HG02870 (cell line): ENCODE data around the gene CEP83.
A peak's percentile ranks its signal among the peaks of the same experiment; 100 is the strongest.

ENCODE experiments used
- ATAC-seq: cut with Tn5 transposase; IDR thresholded peaks from one replicate; pipeline ENCODE4 v1.9.1; 2021; ENCODE audit warnings: mild to moderate bottlenecking, moderate library complexity; ENCODE audit not compliant: unreplicated experiment

The CEP83 gene

GRCh38 chr12:94273272-94273671, 186.4 kb downstream of the CEP83 start:
- no peak for ATAC-seq

GRCh38 chr12:94272280-94272679, 187.4 kb downstream of the CEP83 start:
- ATAC-seq = no peak

GRCh38 chr12:94271351-94271750, 188.3 kb downstream of the CEP83 start:
- ATAC-seq = peak; percentile 48

- ATAC-seq = no peak
Measured at GRCh38 chr12:94269316-94269999, 190.2 kb downstream of the CEP83 start.

GRCh38 chr12:94267921-94268471, 191.7 kb downstream of the CEP83 start:
- no peak for ATAC-seq

- ATAC-seq = no peak
Measured at GRCh38 chr12:94267537-94267872, 192.2 kb downstream of the CEP83 start.

DNA sequence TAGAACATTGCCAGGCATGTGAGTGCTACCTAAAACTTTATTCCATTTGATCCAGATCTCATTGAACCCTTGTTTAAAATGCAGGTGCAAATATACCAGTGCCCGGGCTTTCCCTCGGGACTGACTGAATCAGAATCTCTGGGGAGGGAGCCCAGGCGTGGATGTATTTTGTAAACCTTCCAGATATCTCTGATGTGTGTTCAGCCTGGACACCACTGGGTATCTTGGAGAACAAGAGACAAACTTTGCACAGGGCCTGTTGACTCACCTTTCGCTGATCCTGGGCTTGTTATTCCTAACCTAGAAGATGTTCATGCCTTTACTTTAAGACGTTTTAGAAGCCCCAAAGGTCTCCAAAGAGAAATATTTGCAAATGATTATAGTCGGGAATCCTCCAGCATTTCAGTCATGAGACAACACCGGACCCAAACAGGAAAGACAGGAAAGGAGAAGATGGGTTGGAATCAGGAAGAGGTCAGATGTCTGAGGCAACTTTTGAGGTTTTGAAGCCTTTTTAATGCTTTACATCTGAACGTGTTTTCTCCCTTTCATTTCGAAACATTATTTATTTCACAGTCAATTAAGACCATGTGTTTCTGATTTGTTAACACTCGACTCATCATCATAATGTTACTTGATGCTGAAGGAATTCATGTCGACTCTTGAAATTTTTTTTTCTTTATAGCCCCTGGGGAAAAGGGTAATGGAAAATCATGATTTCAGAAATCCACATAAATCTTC, 192.7 kb downstream of the CEP83 start:
- no peak for ATAC-seq

DNA sequence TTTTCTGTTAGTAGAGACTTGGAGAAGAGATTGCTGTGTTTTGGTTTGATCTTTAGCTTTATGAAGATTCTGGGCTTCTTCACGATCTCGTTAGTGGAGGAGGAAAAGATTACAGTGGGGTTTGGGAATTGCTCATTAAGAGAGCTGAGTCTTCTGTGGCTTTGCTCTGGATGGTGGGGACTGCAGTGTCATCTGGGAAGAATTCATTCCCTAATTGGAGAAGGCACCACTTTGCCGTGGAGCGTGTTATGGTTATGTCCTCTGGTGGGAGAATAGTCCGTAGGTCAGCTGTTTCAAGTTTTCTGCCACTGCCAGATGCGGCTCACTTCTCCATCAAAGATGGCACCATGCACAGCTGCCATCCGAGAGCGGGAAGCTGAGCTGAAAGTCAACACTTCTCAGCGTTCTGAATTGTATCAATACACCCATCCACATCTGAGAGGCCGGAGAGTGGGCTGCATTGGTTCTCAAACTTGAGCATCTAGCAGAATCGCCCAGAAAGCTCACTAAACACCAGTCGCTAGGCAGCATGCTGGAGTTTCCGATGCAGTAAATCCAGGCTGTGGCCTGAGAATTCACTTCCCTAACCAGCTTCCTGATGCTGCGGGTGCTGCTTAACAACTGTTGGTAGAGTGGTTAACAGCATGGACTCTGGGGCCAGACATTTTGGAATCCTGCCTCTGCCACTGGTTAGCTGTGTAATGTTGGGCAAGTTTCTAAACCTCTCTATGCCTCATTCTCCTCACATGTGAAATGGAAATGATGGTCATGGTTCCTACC, 193.5 kb downstream of the CEP83 start:
- ATAC-seq = no peak

- ATAC-seq = no peak
Measured at GRCh38 chr12:94265539-94265938, 194.1 kb downstream of the CEP83 start.

- ATAC-seq = no peak
Measured at GRCh38 chr12:94264736-94265485, 194.8 kb downstream of the CEP83 start.

DNA sequence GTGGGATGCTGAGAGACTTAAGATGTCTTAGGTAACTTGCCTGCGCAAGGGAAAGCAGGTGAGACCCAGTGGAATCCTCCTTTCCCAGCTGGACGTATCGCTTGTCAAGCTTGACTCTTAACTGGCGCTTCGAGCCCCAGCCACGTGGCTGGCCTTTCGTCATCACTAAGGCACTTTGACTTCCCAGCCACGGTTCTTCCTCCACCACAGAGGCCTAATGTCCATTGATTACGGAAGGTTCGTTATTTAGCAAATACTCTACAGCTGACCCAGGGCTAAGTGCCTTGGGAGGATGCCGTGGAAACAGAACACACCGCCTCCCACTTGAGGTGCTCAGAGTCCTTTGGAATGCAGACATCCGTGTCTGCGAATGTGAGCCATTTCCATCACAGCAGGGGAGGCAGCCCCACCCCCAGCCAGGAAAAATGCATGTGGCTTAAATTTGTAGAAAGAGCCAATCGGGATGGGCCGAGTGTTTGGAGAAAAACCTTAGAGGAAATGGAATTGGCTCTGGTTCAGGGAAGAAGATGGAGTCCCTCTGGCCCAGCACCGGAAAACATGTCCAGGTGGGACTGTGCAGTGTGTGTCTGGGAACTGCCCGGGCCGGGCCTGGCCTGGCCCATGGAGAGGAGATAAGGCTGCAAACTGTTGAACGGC, 195.6 kb downstream of the CEP83 start:
- no peak for ATAC-seq

DNA sequence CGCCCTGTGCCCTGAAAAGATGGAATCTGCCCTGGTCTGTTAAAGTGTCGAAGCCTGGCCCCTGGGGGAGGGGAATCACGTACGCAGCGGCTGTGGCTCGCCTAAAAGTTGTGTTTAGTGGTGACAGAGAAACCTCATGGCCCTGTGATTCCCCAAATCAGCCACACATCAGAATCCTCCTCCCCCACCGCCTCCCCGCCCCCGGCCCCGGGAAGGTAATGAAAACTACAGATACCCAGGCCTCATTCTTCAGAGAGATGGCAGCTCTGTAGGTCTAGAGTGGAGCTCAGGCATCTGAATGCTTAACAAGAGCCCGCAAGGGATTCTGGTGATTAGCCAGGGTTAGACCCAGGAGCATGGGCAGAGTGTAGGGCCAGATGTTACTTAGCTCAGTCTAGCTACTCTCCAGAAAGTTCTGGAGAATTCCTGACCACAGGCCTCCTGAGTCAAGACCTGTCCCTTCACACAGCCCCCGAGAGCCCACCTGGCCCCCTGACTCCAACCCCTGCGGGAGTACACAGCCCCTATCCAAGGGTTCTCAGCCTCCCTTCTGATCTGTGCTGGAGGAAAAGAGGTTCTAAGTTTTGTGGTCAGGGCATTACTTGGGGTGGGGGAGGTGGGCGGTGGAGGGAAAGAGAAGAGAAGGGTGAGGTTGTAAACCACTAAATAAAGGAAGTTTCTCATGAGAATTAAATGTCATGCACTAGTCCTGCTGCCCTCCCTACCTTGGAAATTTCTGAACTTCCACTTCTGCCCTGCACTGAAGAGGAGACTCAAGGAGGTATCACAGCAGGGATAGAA, 196.5 kb downstream of the CEP83 start:
- no peak for ATAC-seq

DNA sequence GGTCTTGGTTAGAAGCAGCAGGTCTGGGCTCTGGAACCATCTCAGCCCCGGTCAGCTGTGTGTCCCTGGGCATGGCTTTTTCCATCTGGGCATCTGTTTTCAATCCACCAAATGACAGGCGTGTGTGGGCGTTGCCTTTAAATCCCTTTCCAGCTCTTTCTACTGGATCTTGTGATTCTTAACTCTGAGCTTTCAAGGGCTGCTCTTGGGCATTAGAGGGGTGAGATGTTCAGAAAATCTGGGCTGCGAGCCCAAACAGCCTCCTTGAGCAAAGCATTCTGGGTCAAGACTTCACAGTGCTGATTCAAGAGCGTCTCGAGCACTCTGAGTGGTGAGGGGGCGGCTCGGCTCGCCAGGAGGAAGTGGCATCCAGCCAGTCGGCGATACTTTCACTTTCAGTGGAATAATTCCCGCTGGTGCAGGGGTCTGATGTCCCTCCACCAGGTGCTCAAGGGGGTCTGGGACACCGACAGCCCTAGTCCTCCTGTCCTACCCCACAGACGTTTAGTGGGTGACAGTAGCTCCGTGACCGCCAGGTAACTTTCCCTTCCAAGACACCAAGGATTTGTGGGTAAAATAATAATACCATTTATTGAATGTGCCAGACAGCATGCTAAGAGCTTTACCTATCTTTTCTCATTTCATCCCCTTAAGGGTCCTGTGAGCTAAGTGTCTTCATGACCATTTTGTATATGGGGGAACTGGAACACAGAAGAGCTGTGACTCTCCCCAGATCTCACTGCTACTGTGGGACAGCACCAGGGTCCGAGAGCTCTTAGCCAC, 197.2 kb downstream of the CEP83 start:
- peak; percentile 37 for ATAC-seq

GRCh38 chr12:94261786-94262185, 197.9 kb downstream of the CEP83 start:
- no peak for ATAC-seq

DNA sequence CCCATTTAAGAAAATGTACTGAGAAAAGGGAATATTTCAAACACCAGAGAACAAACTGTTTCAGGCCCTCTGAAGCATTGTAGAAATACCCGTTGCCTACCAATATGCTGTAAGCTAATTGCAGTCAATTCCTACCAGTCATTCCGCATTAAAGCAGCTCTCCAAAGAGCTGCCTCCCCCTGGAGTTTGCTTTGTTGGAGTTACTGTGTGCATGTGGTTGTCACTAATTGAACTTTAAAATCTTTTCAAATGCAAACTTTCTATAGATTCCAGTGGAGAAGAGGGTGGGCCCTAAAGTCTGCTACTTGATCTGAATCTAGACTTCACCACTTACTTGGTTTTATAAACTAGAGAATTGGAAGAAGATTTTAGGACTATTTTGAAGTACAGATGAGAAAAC, 198.5 kb downstream of the CEP83 start:
- ATAC-seq = no peak

DNA sequence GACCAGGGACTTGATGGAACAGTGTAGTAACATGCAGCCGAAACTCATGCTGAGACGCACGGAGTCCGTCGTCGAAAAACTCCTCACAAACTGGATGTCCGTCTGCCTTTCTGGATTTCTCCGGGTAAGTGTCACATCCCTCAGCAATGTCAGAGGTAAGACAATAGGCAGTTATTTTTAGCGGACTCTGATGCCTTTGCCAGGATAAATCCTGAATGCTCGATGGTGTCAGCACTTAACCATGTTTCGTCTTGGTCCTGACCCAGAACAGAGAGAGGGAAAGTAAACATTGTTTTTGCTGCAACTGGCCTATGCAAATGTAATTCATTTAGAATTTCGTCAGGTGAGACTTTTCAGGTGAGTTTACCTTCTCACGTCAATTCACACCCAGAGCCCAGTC, 198.9 kb downstream of the CEP83 start:
- no peak for ATAC-seq

- no peak for ATAC-seq
Measured at GRCh38 chr12:94260017-94260416, 199.7 kb downstream of the CEP83 start.

DNA sequence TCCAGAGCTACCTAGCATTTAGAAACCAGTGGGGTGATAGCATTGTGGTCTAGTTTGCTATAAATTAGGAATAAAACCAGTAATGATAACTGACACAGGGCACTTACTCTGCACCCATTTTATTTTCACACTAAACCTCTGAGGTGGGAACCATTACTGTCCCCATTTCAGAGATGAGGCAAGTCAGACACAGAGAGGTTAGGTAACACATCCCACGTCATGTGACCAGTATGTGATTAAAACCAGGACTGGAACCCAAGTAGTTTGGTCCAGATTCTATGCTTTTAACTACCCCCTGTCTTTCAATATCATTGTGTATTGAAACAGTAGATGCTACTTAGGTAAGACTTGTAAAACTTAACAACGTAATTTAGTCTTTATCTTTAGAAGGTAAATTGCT, 201.1 kb downstream of the CEP83 start:
- ATAC-seq = peak; percentile 41
